ENCODE data around the gene SAFB. TPM values are rescaled to one million over a fixed set of nuclear protein-coding genes. Genes with fewer than 3 reads are reported as not detected.
"Not testable (repeated sequence)": the region's sequence is repeated elsewhere in the genome, so short reads cannot be mapped to it uniquely, and the experiment has no call there.

Gene SAFB
- total and polyA plus RNA-seq, 11 donors, result 22.3 to 59.6 (median 48.0) TPM

DNA sequence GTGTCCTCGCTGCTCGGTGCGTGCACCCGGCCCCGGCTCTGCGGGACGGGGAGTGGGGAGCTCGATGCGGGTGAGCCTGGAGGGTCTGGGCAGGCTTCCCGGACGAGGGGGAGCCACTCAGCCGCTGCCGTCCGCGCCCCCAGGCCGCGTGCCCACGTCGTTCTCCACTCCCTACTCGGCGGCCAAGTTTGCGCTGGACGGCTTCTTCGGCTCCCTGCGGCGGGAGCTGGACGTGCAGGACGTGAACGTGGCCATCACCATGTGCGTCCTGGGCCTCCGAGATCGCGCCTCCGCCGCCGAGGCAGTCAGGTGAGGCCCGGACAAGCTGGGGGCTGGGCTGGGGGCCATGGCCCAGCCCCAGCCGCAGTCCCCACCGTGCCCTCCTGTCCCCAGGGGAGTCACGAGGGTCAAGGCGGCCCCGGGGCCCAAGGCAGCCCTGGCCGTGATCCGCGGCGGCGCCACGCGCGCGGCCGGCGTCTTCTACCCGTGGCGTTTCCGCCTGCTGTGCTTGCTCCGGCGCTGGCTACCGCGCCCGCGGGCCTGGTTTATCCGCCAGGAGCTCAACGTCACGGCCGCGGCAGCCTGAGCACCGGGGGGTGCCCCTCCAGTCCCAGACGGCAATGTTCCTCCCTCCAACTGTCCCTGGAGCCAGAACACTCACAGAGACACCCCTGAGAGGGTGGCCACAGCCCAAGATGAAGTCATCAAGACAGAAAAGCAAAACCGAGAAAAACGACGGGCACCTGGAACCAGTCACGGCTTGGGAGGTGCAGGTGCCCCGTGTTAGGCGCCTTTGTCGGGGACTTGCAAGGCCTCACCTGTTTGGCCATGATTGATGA lies 64.7 kb downstream of the SAFB start:
- intact Hi-C loops (cut with DNase I), result loop anchor here in 2 of 10 donors (10.0 kb wide), 2 partner anchors 107 to 1847 kb away; partner anchors contain the start of genes DUS3L (in 1 of the 2) and PNPLA6 (in 1 of the 2)
- peak in 2 of 5 donors; percentile 39 to 46 for DNase-seq
- TF ChIP-seq, protein P1, sequence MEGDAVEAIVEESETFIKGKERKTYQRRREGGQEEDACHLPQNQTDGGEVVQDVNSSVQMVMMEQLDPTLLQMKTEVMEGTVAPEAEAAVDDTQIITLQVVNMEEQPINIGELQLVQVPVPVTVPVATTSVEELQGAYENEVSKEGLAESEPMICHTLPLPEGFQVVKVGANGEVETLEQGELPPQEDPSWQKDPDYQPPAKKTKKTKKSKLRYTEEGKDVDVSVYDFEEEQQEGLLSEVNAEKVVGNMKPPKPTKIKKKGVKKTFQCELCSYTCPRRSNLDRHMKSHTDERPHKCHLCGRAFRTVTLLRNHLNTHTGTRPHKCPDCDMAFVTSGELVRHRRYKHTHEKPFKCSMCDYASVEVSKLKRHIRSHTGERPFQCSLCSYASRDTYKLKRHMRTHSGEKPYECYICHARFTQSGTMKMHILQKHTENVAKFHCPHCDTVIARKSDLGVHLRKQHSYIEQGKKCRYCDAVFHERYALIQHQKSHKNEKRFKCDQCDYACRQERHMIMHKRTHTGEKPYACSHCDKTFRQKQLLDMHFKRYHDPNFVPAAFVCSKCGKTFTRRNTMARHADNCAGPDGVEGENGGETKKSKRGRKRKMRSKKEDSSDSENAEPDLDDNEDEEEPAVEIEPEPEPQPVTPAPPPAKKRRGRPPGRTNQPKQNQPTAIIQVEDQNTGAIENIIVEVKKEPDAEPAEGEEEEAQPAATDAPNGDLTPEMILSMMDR (IDR thresholded peaks at IDR 0.05), result peak in 3 of 12 donors; percentile 1 to 22 (median 3)
- no peak for TF ChIP-seq POLR2A (IDR thresholded peaks at IDR 0.05)
- Histone ChIP-seq H3K9me3 (no peaks in the 10 kb centered on the region), H3K27ac (peak overlapping the region in 8 of 12 donors; percentile 21 to 87 (median 78)), H3K36me3 (peaks cover 0 to 12% (median 9%) of the 10 kb centered on the region in 9 donors), H3K4me3 (peak overlapping the region in 11 of 12 donors; percentile 43 to 83 (median 69)), H3K27me3 (no peaks in the 10 kb centered on the region), H3K4me1 (peaks cover 4 to 44% (median 22%) of the 10 kb centered on the region in 12 donors)
- WGBS, 4 donors, result 45 to 56% (median 47%) methylated on average over 47 to 76 of the region's 76 CpGs
- no peak for ATAC-seq

DNA sequence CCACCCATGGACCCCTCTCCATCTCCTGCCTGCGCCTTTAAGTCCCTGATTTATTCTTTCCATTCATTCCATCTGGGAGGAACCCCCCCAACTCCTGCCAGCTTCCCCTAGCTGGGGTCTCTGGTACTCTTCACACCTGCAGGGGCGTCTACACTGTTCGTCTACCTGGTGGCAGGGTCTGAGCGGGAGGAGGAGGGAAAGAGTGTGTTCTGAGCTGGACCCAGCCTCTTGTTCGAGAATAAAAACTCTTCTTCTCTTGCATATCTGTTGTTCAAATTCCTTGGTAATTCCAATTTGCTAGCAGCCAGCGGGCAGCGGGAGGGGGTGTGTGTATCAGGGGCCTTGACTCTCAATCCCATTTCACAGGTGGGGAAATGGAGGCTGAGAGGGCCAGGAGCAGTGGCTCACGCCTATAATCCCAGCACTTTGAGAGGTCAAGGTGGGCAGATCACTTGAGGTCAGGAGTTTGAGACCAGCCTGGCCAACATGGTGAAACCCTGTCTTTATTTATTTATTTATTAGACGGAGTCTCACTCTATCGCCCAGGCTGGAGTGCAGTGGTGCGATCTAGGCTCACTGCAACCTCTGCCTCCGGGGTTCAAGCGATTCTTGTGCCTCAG lies 65.5 kb downstream of the SAFB start:
- Histone ChIP-seq H3K36me3 (peaks cover 0 to 20% (median 17%) of the 10 kb centered on the region in 9 donors), H3K4me1 (peaks cover 4 to 51% (median 28%) of the 10 kb centered on the region in 12 donors)
- intact Hi-C loops (cut with DNase I), result loop anchor here in 2 of 10 donors (10.0 kb wide), 2 partner anchors 106 to 1846 kb away; partner anchors contain the start of genes DUS3L (in 1 of the 2) and PNPLA6 (in 1 of the 2)
- H3K4me3 ChIP-seq, DNase-seq, H3K9me3 ChIP-seq, H3K27ac ChIP-seq, H3K27me3 ChIP-seq, ATAC-seq: not testable (repeated sequence)
- 86 to 96% (median 94%) methylated on average over 13 of the region's 13 CpGs for WGBS, 4 donors

DNA sequence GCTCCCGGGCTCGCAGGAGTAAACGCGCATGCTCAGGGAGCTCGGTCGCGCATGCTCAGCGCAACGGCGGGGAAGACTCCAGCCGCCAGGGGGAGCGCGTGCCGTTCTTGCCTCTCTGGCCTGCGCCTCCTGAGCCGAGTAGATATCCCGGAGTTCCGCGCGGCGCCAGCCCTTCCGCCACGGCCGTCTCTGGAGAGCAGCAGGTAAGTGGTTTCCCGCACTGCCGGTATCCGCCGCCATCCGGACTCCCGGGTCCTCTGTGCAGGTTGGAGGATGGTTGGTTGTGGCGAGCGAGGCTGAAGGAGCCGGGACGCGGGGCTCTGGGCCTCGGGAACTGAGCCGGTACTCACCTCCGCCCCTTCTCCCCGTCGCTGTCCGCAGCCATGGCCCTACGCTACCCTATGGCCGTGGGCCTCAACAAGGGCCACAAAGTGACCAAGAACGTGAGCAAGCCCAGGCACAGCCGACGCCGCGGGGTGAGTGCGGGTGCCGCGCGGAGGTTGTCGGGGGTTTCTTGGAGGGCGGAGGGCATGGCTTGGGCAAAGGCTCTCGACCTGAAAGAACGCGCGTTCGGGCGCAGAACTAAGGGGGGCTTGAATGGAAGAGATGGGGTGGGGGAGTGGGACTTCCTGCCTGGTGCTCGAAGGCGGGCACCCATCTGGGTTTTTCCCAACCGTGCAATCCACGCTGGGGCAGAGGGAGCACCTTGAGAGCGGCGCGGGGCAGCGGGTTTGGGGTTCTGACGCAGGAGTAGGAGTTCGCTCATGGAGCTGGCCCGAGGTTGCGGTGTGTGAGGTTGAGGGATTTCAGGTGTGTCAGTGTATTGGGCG lies 67.5 kb downstream of the SAFB start, which contains the start of gene RPL36:
Gene RPL36 (plus strand): TSS at position 171 of the 830 bp plus-strand sequence. CDS start 213 bp downstream, at position 384.
- Histone ChIP-seq H3K4me1 (peaks cover 4 to 57% (median 28%) of the 10 kb centered on the region in 12 donors), H3K27ac (peak within 1 kb of the TSS; percentile 67 to 95 (median 86)), H3K9me3 (no peaks in the 10 kb centered on the region), H3K27me3 (no peaks in the 10 kb centered on the region), H3K36me3 (peaks cover 0 to 40% (median 37%) of the 10 kb centered on the region in 9 donors), H3K4me3 (peak within 1 kb of the TSS; percentile 48 to 91 (median 77))
- TF ChIP-seq, protein P1 (IDR thresholded peaks at IDR 0.05), result peak; percentile 94 to 100 (median 98)
- TF ChIP-seq POLR2A (IDR thresholded peaks at IDR 0.05), result peak in 1 of 2 donors; percentile 84
- intact Hi-C loops (cut with DNase I), result loop anchor here in 4 of 10 donors (1.0 to 5.0 kb wide), 4 partner anchors 30 to 212 kb away; partner anchors contain the start of genes CATSPERD (in 4 of the 4), LONP1 (in 4 of the 4), NDUFA11 (in 1 of the 4) and SAFB (in 1 of the 4)
- DNase-seq, result peak; percentile 97 to 99 (median 98)
- whole genome bisulfite sequencing, 4 donors, result 1 to 3% (median 1%) methylated on average over 34 to 73 of the region's 73 CpGs
- peak; percentile 71 to 84 (median 78) for ATAC-seq
